Gastrocnemius medialis (tissue), 4 donors: ENCODE data around the gene SLC38A2. TPM values are rescaled to one million over a fixed set of nuclear protein-coding genes. Genes with fewer than 3 reads are reported as not detected.

Source experiments
- ATAC-seq, 2 donors: fragments of 150-250 bp; one replicate each; pipeline ENCODE4 v1.9.1; 2016
- DNase-seq, 2 donors: peaks; one replicate each; pipeline ENCODE4 v3.0.0-alpha.2; 2019
- H3K27ac ChIP-seq, 4 donors: fragments of 200-600 bp; sonication (generic); 1 replicate in 1 of 4; 2 replicates in 3 of 4; pipeline ENCODE4 v1.5.1; 2016 to 2018; ENCODE audit warnings: mild to moderate bottlenecking in 2 of 4, moderate library complexity in 1 of 4
- H3K27me3 ChIP-seq, 3 donors: fragments of 200-600 bp; sonication (generic) in 2 of 3; 1 replicate in 1 of 3; 2 replicates in 2 of 3; pipeline versions ENCODE4 v1.5.1 to v1.6.0; 2016 to 2019; ENCODE audit warnings: mild to moderate bottlenecking in 1 of 3, moderate library complexity in 1 of 3
- H3K36me3 ChIP-seq, 2 donors: fragments of 200-600 bp; sonication (generic) in 1 of 2; one replicate each; pipeline ENCODE4 v1.5.1; 2017 to 2018
- H3K4me1 ChIP-seq, 2 donors: fragments of 200-600 bp; sonication (generic) in 1 of 2; one replicate each; pipeline ENCODE4 v1.5.1; 2016 to 2017; ENCODE audit warnings: mild to moderate bottlenecking in 2 of 2
- H3K4me3 ChIP-seq, 4 donors: fragments of 200-600 bp; sonication (generic) in 3 of 4; 1 replicate in 1 of 4; 2 replicates in 3 of 4; pipeline ENCODE4 v1.5.1; 2016 to 2019; ENCODE audit warnings: mild to moderate bottlenecking in 2 of 4
- H3K9me3 ChIP-seq, 3 donors: fragments of 200-600 bp; sonication (generic) in 2 of 3; 1 replicate in 1 of 3; 2 replicates in 2 of 3; pipeline ENCODE4 v1.5.1; 2016 to 2019
- POLR2A ChIP-seq, 2 donors: fragments of 450-650 bp; IDR thresholded peaks; one replicate each; pipeline ENCODE4 v1.6.1; 2017; ENCODE audit warnings: antibody characterized with exemption in 2 of 2, mild to moderate bottlenecking in 2 of 2, moderate library complexity in 2 of 2
- in situ Hi-C, 4 donors: fragments of 200-750 bp; cut with MboI; loops; one replicate each; pipeline versions ENCODE4 v1.15.0 to v1.8.0; 2017; ENCODE audit warnings: low sequenced_read_pairs in 4 of 4
- intact Hi-C: fragments of 100-400 bp; cut with DNase I; formaldehyde crosslinking; loops from one replicate; pipeline ENCODE4 v1.15.1; 2023; ENCODE audit warnings: low total_unique reads
- total RNA-seq, 4 donors: library from RNA; depleted of rRNA; stranded (reverse); fragments of >200 nt; gene quantifications; one replicate each; pipeline versions ENCODE4 v1.1.0 to v1.2.3, GENCODE V29; 2016
- TF ChIP-seq, protein P1 (sequence below), 5 experiments: fragments of 450-650 bp in 3 of 5; fragments of 200-600 bp in 2 of 5; sonication (generic) in 2 of 5; IDR thresholded peaks in 4 of 5; conservative IDR thresholded peaks in 1 of 5; 1 replicate in 4 of 5; 2 replicates in 1 of 5; pipeline ENCODE4 v1.5.1; 2016 to 2019; ENCODE audit warnings: antibody characterized with exemption in 5 of 5, mild to moderate bottlenecking in 3 of 5, moderate library complexity in 3 of 5

Gene SLC38A2
- total RNA-seq, 4 donors from 2014 or later = 260 to 853 (median 400) TPM

DNA sequence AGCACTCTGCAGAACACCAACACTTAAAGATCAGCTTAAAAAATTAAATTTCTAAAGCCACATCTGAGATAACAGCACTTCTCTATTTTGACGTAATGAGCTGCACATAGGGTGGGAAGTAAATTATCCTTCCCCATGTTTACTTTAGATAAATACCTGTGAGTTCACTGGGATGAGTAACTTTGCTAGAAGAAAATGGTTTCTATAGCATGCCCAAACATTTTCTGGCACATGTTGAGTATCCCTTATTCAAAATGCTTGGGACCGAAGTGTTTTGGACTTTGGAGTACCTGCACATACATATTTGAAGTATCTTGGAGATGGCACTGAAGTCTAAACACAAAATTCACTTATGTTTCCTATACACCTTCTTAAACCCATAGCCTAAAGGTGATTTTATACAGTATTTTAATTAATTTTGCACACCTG, 6.6 kb downstream of the SLC38A2 start:
- in situ Hi-C loops = loop anchor here in 3 of 4 donors (10.0 to 25.0 kb wide), 3 partner anchors 296 to 379 kb away; partner anchors contain the start of gene SCAF11 (in 1 of the 3)
- intact Hi-C loops = loop anchor here (5.0 kb wide), 1 partner anchor 251 kb away; no protein-coding TSS in a partner anchor
- H3K27ac ChIP-seq = peak overlapping the region; percentile 93 to 97 (median 95)
- no peak for TF ChIP-seq POLR2A (IDR thresholded peaks at IDR 0.05)
- TF ChIP-seq, protein P1, sequence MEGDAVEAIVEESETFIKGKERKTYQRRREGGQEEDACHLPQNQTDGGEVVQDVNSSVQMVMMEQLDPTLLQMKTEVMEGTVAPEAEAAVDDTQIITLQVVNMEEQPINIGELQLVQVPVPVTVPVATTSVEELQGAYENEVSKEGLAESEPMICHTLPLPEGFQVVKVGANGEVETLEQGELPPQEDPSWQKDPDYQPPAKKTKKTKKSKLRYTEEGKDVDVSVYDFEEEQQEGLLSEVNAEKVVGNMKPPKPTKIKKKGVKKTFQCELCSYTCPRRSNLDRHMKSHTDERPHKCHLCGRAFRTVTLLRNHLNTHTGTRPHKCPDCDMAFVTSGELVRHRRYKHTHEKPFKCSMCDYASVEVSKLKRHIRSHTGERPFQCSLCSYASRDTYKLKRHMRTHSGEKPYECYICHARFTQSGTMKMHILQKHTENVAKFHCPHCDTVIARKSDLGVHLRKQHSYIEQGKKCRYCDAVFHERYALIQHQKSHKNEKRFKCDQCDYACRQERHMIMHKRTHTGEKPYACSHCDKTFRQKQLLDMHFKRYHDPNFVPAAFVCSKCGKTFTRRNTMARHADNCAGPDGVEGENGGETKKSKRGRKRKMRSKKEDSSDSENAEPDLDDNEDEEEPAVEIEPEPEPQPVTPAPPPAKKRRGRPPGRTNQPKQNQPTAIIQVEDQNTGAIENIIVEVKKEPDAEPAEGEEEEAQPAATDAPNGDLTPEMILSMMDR (IDR thresholded peaks at IDR 0.05 in 4 of 5, conservative IDR thresholded peaks at IDR 0.05 in 1 of 5) = no peak
- peaks cover 85 to 93% of the 10 kb centered on the region in 2 donors for H3K4me1 ChIP-seq
- H3K4me3 ChIP-seq = peak overlapping the region in 2 of 4 donors; percentile 68 to 87
- ATAC-seq (no peak), DNase-seq (no peak)
- no peaks in the 10 kb centered on the region for H3K9me3 ChIP-seq
- no peaks in the 10 kb centered on the region for H3K27me3 ChIP-seq
- H3K36me3 ChIP-seq = peaks cover 15 to 100% of the 10 kb centered on the region in 2 donors

DNA sequence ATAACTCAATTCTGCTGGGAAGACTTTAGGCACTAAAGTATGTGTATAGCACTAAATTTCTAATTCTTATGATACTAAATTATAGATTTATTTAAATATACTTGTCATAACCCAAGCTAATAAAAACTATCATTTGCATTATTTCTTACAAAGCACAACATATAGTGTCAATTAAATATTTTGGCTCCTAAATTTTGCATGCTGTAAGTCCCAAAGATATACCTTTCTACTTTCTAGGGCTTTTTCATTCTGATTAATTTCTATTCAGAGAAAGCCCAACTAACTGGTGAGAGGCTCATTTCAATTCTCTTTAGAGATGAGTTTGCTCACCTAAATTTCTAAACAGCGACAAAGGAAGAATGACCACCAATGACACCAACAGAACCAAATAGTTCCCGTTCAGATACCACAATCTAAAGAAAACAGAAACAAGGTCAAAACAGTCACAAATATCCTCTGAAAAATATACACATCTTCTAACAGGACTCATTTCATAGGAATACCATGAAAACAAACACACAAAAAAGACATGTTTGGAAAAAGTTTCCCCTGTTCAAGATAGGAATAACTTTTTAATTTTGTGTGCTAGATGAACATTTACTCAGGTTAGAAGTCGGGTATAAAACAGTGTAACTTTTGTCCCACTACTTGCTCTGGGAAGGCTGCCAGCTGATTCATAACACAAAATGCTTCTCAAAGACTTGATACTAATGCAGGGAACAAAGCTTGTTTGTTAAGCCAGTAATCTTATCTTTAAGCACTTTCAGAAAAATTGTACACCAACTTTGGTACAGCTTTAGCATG, 7.6 kb downstream of the SLC38A2 start:
- intact Hi-C loops (loop anchor here (5.0 kb wide), 1 partner anchor 252 kb away; no protein-coding TSS in a partner anchor), in situ Hi-C loops (loop anchor here in 3 of 4 donors (10.0 to 25.0 kb wide), 3 partner anchors 297 to 378 kb away; partner anchors contain the start of gene SCAF11 (in 1 of the 3))
- Histone ChIP-seq H3K4me3 (peak overlapping the region in 3 of 4 donors; percentile 9 to 87 (median 68)), H3K27me3 (no peaks in the 10 kb centered on the region), H3K4me1 (peaks cover 85 to 88% of the 10 kb centered on the region in 2 donors), H3K27ac (peak overlapping the region; percentile 93 to 97 (median 95)), H3K36me3 (peaks cover 16 to 100% of the 10 kb centered on the region in 2 donors), H3K9me3 (no peaks in the 10 kb centered on the region)
- peak; percentile 35 to 38 for DNase-seq
- ATAC-seq = no peak
- no peak for TF ChIP-seq POLR2A (IDR thresholded peaks at IDR 0.05)
- TF ChIP-seq, protein P1 (IDR thresholded peaks at IDR 0.05 in 4 of 5, conservative IDR thresholded peaks at IDR 0.05 in 1 of 5) = no peak

DNA sequence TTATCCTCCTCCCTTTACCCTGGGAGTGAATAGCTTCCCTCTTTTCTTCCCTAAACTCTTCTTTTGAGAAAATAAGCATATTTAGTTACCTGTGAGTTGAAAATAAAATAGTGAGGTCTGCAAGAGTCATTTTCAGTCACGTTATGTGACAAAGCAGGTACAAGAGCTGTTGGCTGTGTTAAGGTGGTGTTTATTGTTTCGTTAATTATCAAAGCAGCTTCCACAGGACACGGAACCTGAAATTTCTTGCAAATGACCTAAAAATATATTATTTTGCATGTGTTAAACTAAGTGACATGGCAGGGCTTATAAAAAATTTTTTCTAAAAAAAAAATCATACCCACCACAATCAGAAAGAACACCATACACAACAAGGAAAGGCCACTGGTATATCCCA, 8.3 kb downstream of the SLC38A2 start:
- no peaks in the 10 kb centered on the region for H3K9me3 ChIP-seq
- intact Hi-C loops (no loop called here), in situ Hi-C loops (loop anchor here in 3 of 4 donors (10.0 to 25.0 kb wide), 3 partner anchors 298 to 377 kb away; partner anchors contain the start of gene SCAF11 (in 1 of the 3))
- ATAC-seq (no peak), DNase-seq (no peak)
- H3K4me3 ChIP-seq = peak overlapping the region in 1 of 4 donors; percentile 87
- peaks cover 16 to 100% of the 10 kb centered on the region in 2 donors for H3K36me3 ChIP-seq
- no peaks in the 10 kb centered on the region for H3K27me3 ChIP-seq
- TF ChIP-seq, protein P1 (IDR thresholded peaks at IDR 0.05 in 4 of 5, conservative IDR thresholded peaks at IDR 0.05 in 1 of 5) = no peak
- no peak for TF ChIP-seq POLR2A (IDR thresholded peaks at IDR 0.05)
- H3K27ac ChIP-seq = peak overlapping the region; percentile 93 to 97 (median 95)
- peaks cover 78 to 86% of the 10 kb centered on the region in 2 donors for H3K4me1 ChIP-seq

DNA sequence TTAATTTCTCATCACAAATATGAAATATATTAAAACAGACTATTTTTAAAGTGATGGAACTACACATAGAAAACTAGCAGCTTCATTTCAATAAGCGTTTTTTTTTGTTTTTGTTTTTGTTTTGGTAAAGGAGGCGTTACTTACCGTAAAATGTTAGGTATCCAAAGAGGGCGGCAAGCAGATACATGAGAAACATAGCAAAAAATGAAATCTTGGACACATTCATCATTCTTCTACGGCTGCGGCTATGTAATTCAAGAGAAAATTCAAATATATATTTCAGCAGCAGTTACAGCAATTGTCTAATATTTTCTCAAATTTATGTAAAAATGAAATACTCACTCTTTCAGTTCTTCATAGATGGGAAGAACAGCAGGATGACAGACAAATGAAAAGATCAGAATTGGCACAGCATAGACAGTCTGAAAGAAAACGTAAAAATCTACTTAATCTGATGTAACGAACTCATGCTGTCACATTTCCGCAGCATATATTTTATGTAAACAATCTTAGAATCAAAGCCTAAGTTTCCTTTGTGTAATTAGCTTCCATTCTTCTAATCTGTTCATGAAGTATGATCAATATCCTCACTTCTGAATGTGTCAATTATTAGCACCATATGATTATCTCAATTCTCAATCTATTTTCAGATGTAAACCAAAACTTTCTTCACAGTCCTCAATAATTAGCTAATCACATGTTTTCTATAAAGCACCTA, 8.8 kb downstream of the SLC38A2 start:
- intact Hi-C loops = no loop called here
- peak overlapping the region; percentile 93 to 97 (median 95) for H3K27ac ChIP-seq
- TF ChIP-seq, protein P1 (IDR thresholded peaks at IDR 0.05 in 4 of 5, conservative IDR thresholded peaks at IDR 0.05 in 1 of 5) = no peak
- no peak for TF ChIP-seq POLR2A (IDR thresholded peaks at IDR 0.05)
- peaks cover 16 to 97% of the 10 kb centered on the region in 2 donors for H3K36me3 ChIP-seq
- ATAC-seq (no peak), DNase-seq (no peak)
- no peaks in the 10 kb centered on the region for H3K27me3 ChIP-seq
- H3K4me1 ChIP-seq = peaks cover 73 to 83% of the 10 kb centered on the region in 2 donors
- H3K9me3 ChIP-seq = no peaks in the 10 kb centered on the region
- in situ Hi-C loops = loop anchor here in 3 of 4 donors (10.0 to 25.0 kb wide), 3 partner anchors 299 to 376 kb away; partner anchors contain the start of gene SCAF11 (in 1 of the 3)
- H3K4me3 ChIP-seq = peak overlapping the region in 2 of 4 donors; percentile 22 to 87
